ENCODE results near the gene NCAM1. TPM values are rescaled to one million over a fixed set of nuclear protein-coding genes. Genes with fewer than 3 reads are reported as not detected.

Gene NCAM1
- total RNA-seq, 1 experiment from 2014 or later, result 5.9 TPM

GRCh38 chr11:113192121-113192925 lies 231.1 kb downstream of the NCAM1 start:
- TF ChIP-seq ZNF138 (CRISPR knock-in tag; conservative IDR thresholded peaks at IDR 0.05), result no peak
- TF ChIP-seq, protein P1, sequence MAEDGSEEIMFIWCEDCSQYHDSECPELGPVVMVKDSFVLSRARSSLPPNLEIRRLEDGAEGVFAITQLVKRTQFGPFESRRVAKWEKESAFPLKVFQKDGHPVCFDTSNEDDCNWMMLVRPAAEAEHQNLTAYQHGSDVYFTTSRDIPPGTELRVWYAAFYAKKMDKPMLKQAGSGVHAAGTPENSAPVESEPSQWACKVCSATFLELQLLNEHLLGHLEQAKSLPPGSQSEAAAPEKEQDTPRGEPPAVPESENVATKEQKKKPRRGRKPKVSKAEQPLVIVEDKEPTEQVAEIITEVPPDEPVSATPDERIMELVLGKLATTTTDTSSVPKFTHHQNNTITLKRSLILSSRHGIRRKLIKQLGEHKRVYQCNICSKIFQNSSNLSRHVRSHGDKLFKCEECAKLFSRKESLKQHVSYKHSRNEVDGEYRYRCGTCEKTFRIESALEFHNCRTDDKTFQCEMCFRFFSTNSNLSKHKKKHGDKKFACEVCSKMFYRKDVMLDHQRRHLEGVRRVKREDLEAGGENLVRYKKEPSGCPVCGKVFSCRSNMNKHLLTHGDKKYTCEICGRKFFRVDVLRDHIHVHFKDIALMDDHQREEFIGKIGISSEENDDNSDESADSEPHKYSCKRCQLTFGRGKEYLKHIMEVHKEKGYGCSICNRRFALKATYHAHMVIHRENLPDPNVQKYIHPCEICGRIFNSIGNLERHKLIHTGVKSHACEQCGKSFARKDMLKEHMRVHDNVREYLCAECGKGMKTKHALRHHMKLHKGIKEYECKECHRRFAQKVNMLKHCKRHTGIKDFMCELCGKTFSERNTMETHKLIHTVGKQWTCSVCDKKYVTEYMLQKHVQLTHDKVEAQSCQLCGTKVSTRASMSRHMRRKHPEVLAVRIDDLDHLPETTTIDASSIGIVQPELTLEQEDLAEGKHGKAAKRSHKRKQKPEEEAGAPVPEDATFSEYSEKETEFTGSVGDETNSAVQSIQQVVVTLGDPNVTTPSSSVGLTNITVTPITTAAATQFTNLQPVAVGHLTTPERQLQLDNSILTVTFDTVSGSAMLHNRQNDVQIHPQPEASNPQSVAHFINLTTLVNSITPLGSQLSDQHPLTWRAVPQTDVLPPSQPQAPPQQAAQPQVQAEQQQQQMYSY (CRISPR knock-in tag; IDR thresholded peaks at IDR 0.05), result no peak
- no peak for TF ChIP-seq NR2C2 (CRISPR knock-in tag; IDR thresholded peaks at IDR 0.05)
- TF ChIP-seq MXD4 (CRISPR knock-in tag; IDR thresholded peaks at IDR 0.05; ENCODE audit: borderline replicate concordance), result no peak
- TF ChIP-seq ZNF416 (CRISPR knock-in tag; IDR thresholded peaks at IDR 0.05), result no peak
- no peaks in the 10 kb centered on the region for H3K36me3 Mint-ChIP-seq
- ATAC-seq (peak; percentile 76), DNase-seq (ENCODE audit: low spot score) (no peak)
- H3K9me3 Mint-ChIP-seq, result no peaks in the 10 kb centered on the region
- H3K27me3 Mint-ChIP-seq (ENCODE audit: low read depth), result no peaks in the 10 kb centered on the region; the same call in 1 of the 2 replicates
- CTCF ChIA-PET, result interaction anchor here (1.1 kb wide), 1 partner anchor 14 kb away, joined by 3 read pairs; no protein-coding TSS in a partner anchor
- peak overlapping the region; percentile 84 for H3K27ac Mint-ChIP-seq
- no peak overlapping the region for H3K4me3 Mint-ChIP-seq
- H3K4me1 Mint-ChIP-seq, result peaks cover 13% of the 10 kb centered on the region
- POLR2A ChIA-PET, result no interaction called here

GRCh38 chr11:113193016-113193415 lies 231.8 kb downstream of the NCAM1 start:
- Mint-ChIP-seq H3K9me3 (no peaks in the 10 kb centered on the region), H3K4me1 (peaks cover 13% of the 10 kb centered on the region), H3K4me3 (no peak overlapping the region), H3K36me3 (no peaks in the 10 kb centered on the region), H3K27ac (no peak overlapping the region), H3K27me3 (ENCODE audit: low read depth) (no peaks in the 10 kb centered on the region; the same call in 1 of the 2 replicates)
- TF ChIP-seq CDX4 (CRISPR knock-in tag; IDR thresholded peaks at IDR 0.05; ENCODE audit: borderline replicate concordance) (no peak), E2F1 (CRISPR knock-in tag; IDR thresholded peaks at IDR 0.05) (no peak), NR2C2 (CRISPR knock-in tag; IDR thresholded peaks at IDR 0.05) (no peak), ZNF317 (CRISPR knock-in tag; IDR thresholded peaks at IDR 0.05; ENCODE audit: borderline replicate concordance, low read depth) (no peak), IRF2 (CRISPR knock-in tag; IDR thresholded peaks at IDR 0.05; ENCODE audit: borderline replicate concordance, low read depth) (no peak), AR (CRISPR knock-in tag; IDR thresholded peaks at IDR 0.05) (no peak), ATF1 (CRISPR knock-in tag; IDR thresholded peaks at IDR 0.05) (no peak), MXD4 (CRISPR knock-in tag; IDR thresholded peaks at IDR 0.05; ENCODE audit: borderline replicate concordance) (no peak), NR1H2 (CRISPR knock-in tag; IDR thresholded peaks at IDR 0.05) (no peak), ZNF219 (CRISPR knock-in tag; IDR thresholded peaks at IDR 0.05; ENCODE audit: borderline replicate concordance) (no peak), CREB1 (CRISPR knock-in tag; IDR thresholded peaks at IDR 0.05) (no peak), MAX (CRISPR knock-in tag; IDR thresholded peaks at IDR 0.05) (no peak), MYBL2 (CRISPR knock-in tag; IDR thresholded peaks at IDR 0.05) (no peak), NFATC4 (CRISPR knock-in tag; IDR thresholded peaks at IDR 0.05) (no peak), ZMAT4 (CRISPR knock-in tag; IDR thresholded peaks at IDR 0.05) (no peak)
- TF ChIP-seq, protein P2, sequence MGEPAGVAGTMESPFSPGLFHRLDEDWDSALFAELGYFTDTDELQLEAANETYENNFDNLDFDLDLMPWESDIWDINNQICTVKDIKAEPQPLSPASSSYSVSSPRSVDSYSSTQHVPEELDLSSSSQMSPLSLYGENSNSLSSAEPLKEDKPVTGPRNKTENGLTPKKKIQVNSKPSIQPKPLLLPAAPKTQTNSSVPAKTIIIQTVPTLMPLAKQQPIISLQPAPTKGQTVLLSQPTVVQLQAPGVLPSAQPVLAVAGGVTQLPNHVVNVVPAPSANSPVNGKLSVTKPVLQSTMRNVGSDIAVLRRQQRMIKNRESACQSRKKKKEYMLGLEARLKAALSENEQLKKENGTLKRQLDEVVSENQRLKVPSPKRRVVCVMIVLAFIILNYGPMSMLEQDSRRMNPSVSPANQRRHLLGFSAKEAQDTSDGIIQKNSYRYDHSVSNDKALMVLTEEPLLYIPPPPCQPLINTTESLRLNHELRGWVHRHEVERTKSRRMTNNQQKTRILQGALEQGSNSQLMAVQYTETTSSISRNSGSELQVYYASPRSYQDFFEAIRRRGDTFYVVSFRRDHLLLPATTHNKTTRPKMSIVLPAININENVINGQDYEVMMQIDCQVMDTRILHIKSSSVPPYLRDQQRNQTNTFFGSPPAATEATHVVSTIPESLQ (CRISPR knock-in tag; IDR thresholded peaks at IDR 0.05), result no peak
- ATAC-seq (no peak), DNase-seq (ENCODE audit: low spot score) (no peak)
- POLR2A ChIA-PET, result no interaction called here
- CTCF ChIA-PET, result interaction anchor here (1.1 kb wide), 1 partner anchor 79 kb away, joined by 3 read pairs; no protein-coding TSS in a partner anchor
